H9 (cell line): ENCODE data around the gene RAB3IP. TPM values are rescaled to one million over a fixed set of nuclear protein-coding genes. Genes with fewer than 3 reads are reported as not detected.

Source experiments
- DNase-seq: peaks from one replicate; pipeline ENCODE4 v3.0.0-alpha.2; 2017
- H2AFZ ChIP-seq: one replicate; pipeline ENCODE4 v1.6.1; 2013; ENCODE audit warnings: mild to moderate bottlenecking, low read length, control low read depth, moderate library complexity
- H2AK5ac ChIP-seq: 2 replicates; pipeline ENCODE4 v1.6.1; 2013; ENCODE audit warnings: low read length, control low read depth, mixed read lengths; ENCODE audit not compliant: insufficient read length
- H2BK120ac ChIP-seq: one replicate; pipeline ENCODE4 v1.6.1; 2013; ENCODE audit warnings: low read depth, mild to moderate bottlenecking, low read length, control low read depth, inconsistent platforms; ENCODE audit not compliant: poor library complexity, severe bottlenecking
- H2BK12ac ChIP-seq: 2 replicates; pipeline ENCODE4 v1.6.1; 2013; ENCODE audit warnings: low read length, control low read depth, mixed read lengths, low read depth; ENCODE audit not compliant: insufficient read length
- H2BK15ac ChIP-seq: 2 replicates; pipeline ENCODE4 v1.6.1; 2013; ENCODE audit warnings: low read depth, low read length, control low read depth
- H2BK20ac ChIP-seq: one replicate; pipeline ENCODE4 v1.6.1; 2013; ENCODE audit warnings: low read depth, mild to moderate bottlenecking, low read length, control low read depth, inconsistent platforms; ENCODE audit not compliant: poor library complexity, severe bottlenecking
- H2BK5ac ChIP-seq: 2 replicates; pipeline ENCODE4 v1.6.1; 2013; ENCODE audit warnings: low read length, control low read depth, mixed read lengths; ENCODE audit not compliant: insufficient read length
- H3K14ac ChIP-seq: 2 replicates; pipeline ENCODE4 v1.6.1; 2013; ENCODE audit warnings: low read length, control low read depth; ENCODE audit not compliant: insufficient read depth
- H3K18ac ChIP-seq: 2 replicates; pipeline ENCODE4 v1.6.1; 2013; ENCODE audit warnings: low read depth, mild to moderate bottlenecking, mixed read lengths, low read length, control low read depth; ENCODE audit not compliant: insufficient read length
- H3K23ac ChIP-seq: 2 replicates; pipeline ENCODE4 v1.6.1; 2013; ENCODE audit warnings: low read length, control low read depth, mixed read lengths, low read depth; ENCODE audit not compliant: insufficient read length
- H3K23me2 ChIP-seq: 2 replicates; pipeline ENCODE4 v1.6.1; 2013; ENCODE audit warnings: low read depth, mild to moderate bottlenecking, mixed read lengths, low read length, control low read depth; ENCODE audit not compliant: insufficient read length, poor library complexity, severe bottlenecking
- H3K27ac ChIP-seq: 2 replicates; pipeline ENCODE4 v1.5.1; 2013; ENCODE audit warnings: low read length, control low read depth, mixed read lengths, low read depth; ENCODE audit not compliant: insufficient read length
- H3K27me3 ChIP-seq: 2 replicates; pipeline ENCODE4 v1.6.1; 2013; ENCODE audit warnings: low read length, control low read depth, inconsistent platforms; ENCODE audit not compliant: insufficient read depth
- H3K4ac ChIP-seq: 2 replicates; pipeline ENCODE4 v1.6.1; 2013; ENCODE audit warnings: low read depth, mild to moderate bottlenecking, control low read depth, inconsistent platforms, low read length, moderate library complexity
- H3K4me1 ChIP-seq: 2 replicates; pipeline ENCODE4 v1.6.1; 2013; ENCODE audit warnings: low read length, control low read depth, inconsistent platforms; ENCODE audit not compliant: insufficient read depth
- H3K4me2 ChIP-seq: 2 replicates; pipeline ENCODE4 v1.6.1; 2013; ENCODE audit warnings: low read length, control low read depth, mixed read lengths; ENCODE audit not compliant: insufficient read length, insufficient read depth
- H3K56ac ChIP-seq: 2 replicates; pipeline ENCODE4 v1.6.1; 2013; ENCODE audit warnings: low read depth, mild to moderate bottlenecking, mixed read lengths, low read length, control low read depth; ENCODE audit not compliant: insufficient read length
- H3K79me1 ChIP-seq: 2 replicates; pipeline ENCODE4 v1.6.1; 2013; ENCODE audit warnings: low read depth, mild to moderate bottlenecking, moderate library complexity, low read length, control low read depth, inconsistent platforms; ENCODE audit not compliant: insufficient read depth, poor library complexity, severe bottlenecking
- H3K79me2 ChIP-seq: 2 replicates; pipeline ENCODE4 v1.6.1; 2013; ENCODE audit warnings: low read length, control low read depth, inconsistent platforms; ENCODE audit not compliant: insufficient read depth
- H3K9ac ChIP-seq: 2 replicates; pipeline ENCODE4 v1.6.1; 2013; ENCODE audit warnings: low read length, control low read depth, mixed read lengths; ENCODE audit not compliant: insufficient read length; ENCODE audit errors: extremely low read depth
- H3K9me3 ChIP-seq: one replicate; pipeline ENCODE4 v1.6.1; 2013; ENCODE audit warnings: low read depth, low read length, inconsistent platforms; ENCODE audit not compliant: control insufficient read depth
- H3T11ph ChIP-seq: one replicate; pipeline ENCODE4 v1.6.1; 2013; ENCODE audit warnings: mild to moderate bottlenecking, low read length, control low read depth, inconsistent platforms
- H4K20me1 ChIP-seq: one replicate; pipeline ENCODE4 v1.6.1; 2013; ENCODE audit not compliant: control insufficient read depth, insufficient read length, insufficient read depth
- H4K5ac ChIP-seq: 2 replicates; pipeline ENCODE4 v1.6.1; 2013; ENCODE audit warnings: low read depth, mild to moderate bottlenecking, mixed read lengths, low read length, control low read depth; ENCODE audit not compliant: insufficient read length
- H4K8ac ChIP-seq: replicated peaks from 2 replicates; pipeline ENCODE4 v1.6.1; 2013; ENCODE audit warnings: low read length, control low read depth, mixed read lengths, low read depth; ENCODE audit not compliant: insufficient read length
- H4K91ac ChIP-seq: 2 replicates; pipeline ENCODE4 v1.6.1; 2013; ENCODE audit warnings: low read depth, mild to moderate bottlenecking, moderate library complexity, mixed read lengths, low read length, control low read depth; ENCODE audit not compliant: insufficient read length
- H3K27ac Mint-ChIP-seq, 3 experiments: 2 replicates in 2 of 3; 3 replicates in 1 of 3; pipeline ENCODE4 v1.8.0; 2020 to 2021; ENCODE audit warnings: mixed read lengths in 3 of 3, mild to moderate bottlenecking in 1 of 3, moderate library complexity in 1 of 3
- H3K27me3 Mint-ChIP-seq: 2 replicates; pipeline ENCODE4 v1.8.0; 2021; ENCODE audit warnings: low read depth, mild to moderate bottlenecking, moderate library complexity, mixed read lengths
- H3K36me3 Mint-ChIP-seq, 3 experiments: 2 replicates in 2 of 3; 3 replicates in 1 of 3; pipeline ENCODE4 v1.8.0; 2020 to 2021; ENCODE audit warnings: low read depth in 3 of 3, mixed read lengths in 3 of 3; ENCODE audit not compliant: insufficient read depth in 1 of 3
- H3K4me1 Mint-ChIP-seq, 2 experiments: 2 replicates each; pipeline ENCODE4 v1.8.0; 2020; ENCODE audit warnings: mixed read lengths in 2 of 2
- H3K4me3 Mint-ChIP-seq, 2 experiments: 2 replicates in 1 of 2; 3 replicates in 1 of 2; pipeline ENCODE4 v1.8.0; 2020 to 2021; ENCODE audit warnings: mild to moderate bottlenecking in 2 of 2, mixed read lengths in 2 of 2, moderate library complexity in 1 of 2
- H3K9me3 Mint-ChIP-seq, 2 experiments: 2 replicates in 1 of 2; 3 replicates in 1 of 2; pipeline ENCODE4 v1.8.0; 2020; ENCODE audit warnings: mild to moderate bottlenecking in 2 of 2, mixed read lengths in 2 of 2, moderate library complexity in 1 of 2
- WGBS: extraction: QIAGEN DNeasy Blood & Tissue Kit; methylation state at CpG from one replicate; pipeline ENCODE4 v1.1.7; 2013; ENCODE audit warnings: missing lambda C conversion rate, low lambda C conversion rate, mixed read lengths; ENCODE audit not compliant: insufficient read length; ENCODE audit errors: extremely low coverage; 5-methylcytosine and 5-hydroxymethylcytosine counted together
- total RNA-seq: library from RNA; stranded (reverse); gene quantifications from 2 replicates; pipeline ENCODE4 v1.2.1, GENCODE V29; 2021
- TF ChIP-seq, protein P1 (sequence below): fragments of 200-600 bp; sonication (generic); conservative IDR thresholded peaks from 3 replicates; pipeline ENCODE4 v1.8.0; 2021; ENCODE audit warnings: antibody characterized with exemption, mild to moderate bottlenecking

The RAB3IP gene
- total RNA-seq, 1 experiment from 2014 or later = 45.5 TPM

DNA sequence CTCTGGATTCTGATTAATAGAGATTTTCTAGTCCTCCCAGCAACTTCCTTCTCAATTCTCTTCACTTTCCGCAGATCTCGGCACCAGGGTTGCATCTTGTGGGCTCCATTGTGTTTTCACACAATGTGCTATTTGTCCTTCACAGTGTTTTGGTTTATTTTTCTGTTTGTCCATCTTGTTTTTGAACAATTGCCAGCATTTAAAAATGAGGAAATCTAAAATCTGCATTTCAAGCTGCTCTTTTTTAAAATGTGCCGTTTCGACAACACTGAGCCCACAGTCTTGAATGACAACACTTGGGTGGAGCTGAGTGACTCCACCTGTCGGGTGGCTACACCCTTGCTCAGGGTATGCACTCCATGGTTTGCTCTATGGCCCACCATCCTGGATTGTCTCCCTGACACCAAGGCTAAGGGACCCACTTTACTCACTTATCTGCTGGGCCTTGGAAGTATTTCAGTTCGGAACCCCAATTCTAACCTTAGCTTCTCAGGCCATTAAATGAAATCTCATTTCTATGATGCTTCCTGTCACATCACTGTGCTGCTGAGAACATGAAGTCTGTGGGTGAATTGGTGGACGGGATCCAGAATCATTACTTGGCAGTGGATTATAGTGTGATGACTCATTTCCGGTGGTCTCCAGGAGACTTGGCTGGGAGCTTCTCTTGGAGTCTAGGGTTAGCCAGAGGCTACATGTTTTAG, 82.9 kb downstream of the RAB3IP start:
- Histone ChIP-seq H3K23ac (no peak overlapping the region), H2BK5ac (no peak overlapping the region), H3K23me2 (no peaks in the 10 kb centered on the region), H2BK120ac (no peak overlapping the region), H3K79me2 (no peaks in the 10 kb centered on the region), H3K9ac (no peak overlapping the region), H3K4me1 (no peaks in the 10 kb centered on the region), H3K56ac (no peak overlapping the region), H3K18ac (no peak overlapping the region), H4K91ac (no peak overlapping the region), H2AFZ (no peak overlapping the region), H3T11ph (no peak overlapping the region), H3K27ac (no peak overlapping the region), H2BK15ac (no peak overlapping the region), H4K5ac (no peak overlapping the region), H2BK12ac (no peak overlapping the region), H4K20me1 (no peaks in the 10 kb centered on the region), H3K79me1 (no peaks in the 10 kb centered on the region), H3K27me3 (no peaks in the 10 kb centered on the region), H2BK20ac (no peak overlapping the region), H3K9me3 (no peaks in the 10 kb centered on the region), H2AK5ac (no peak overlapping the region), H3K4ac (no peak overlapping the region), H4K8ac (no peak overlapping the region), H3K4me2 (no peak overlapping the region), H3K14ac (no peak overlapping the region; the same call in 1 of the 2 replicates)
- no CpG with 5 or more reads among the region's 8 CpGs for WGBS
- H3K4me1 Mint-ChIP-seq = peaks cover 13% of the 10 kb centered on the region in 2 experiments; a peak in 3 of 4 replicates
- no peaks in the 10 kb centered on the region for H3K27me3 Mint-ChIP-seq
- no peak overlapping the region for H3K27ac Mint-ChIP-seq
- DNase-seq = no peak
- no peaks in the 10 kb centered on the region for H3K9me3 Mint-ChIP-seq
- TF ChIP-seq, protein P1, sequence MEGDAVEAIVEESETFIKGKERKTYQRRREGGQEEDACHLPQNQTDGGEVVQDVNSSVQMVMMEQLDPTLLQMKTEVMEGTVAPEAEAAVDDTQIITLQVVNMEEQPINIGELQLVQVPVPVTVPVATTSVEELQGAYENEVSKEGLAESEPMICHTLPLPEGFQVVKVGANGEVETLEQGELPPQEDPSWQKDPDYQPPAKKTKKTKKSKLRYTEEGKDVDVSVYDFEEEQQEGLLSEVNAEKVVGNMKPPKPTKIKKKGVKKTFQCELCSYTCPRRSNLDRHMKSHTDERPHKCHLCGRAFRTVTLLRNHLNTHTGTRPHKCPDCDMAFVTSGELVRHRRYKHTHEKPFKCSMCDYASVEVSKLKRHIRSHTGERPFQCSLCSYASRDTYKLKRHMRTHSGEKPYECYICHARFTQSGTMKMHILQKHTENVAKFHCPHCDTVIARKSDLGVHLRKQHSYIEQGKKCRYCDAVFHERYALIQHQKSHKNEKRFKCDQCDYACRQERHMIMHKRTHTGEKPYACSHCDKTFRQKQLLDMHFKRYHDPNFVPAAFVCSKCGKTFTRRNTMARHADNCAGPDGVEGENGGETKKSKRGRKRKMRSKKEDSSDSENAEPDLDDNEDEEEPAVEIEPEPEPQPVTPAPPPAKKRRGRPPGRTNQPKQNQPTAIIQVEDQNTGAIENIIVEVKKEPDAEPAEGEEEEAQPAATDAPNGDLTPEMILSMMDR = no peak
- H3K36me3 Mint-ChIP-seq = peaks cover 0 to 2% (median 0%) of the 10 kb centered on the region in 3 experiments; a peak in 2 of 7 replicates
- no peak overlapping the region for H3K4me3 Mint-ChIP-seq
